Adrenal gland (tissue), 5 donors: ENCODE results near the gene KIR2DL4.
"Not testable (repeated sequence)": the region's sequence is repeated elsewhere in the genome, so short reads cannot be mapped to it uniquely, and the experiment has no call there.

Experiments used
- CTCF ChIP-seq, 6 experiments: fragments of 450-650 bp in 4 of 6; fragments of 200-600 bp in 2 of 6; sonication (generic) in 1 of 6; IDR thresholded peaks; 1 replicate in 5 of 6; 2 replicates in 1 of 6; pipeline versions ENCODE4 v1.5.1 to v1.8.0; 2016 to 2021; ENCODE audit warnings: antibody characterized with exemption in 6 of 6, mild to moderate bottlenecking in 2 of 6, moderate library complexity in 1 of 6
- POLR2A ChIP-seq, 2 donors: fragments of 450-650 bp; IDR thresholded peaks; one replicate each; pipeline ENCODE4 v1.6.1; 2017; ENCODE audit warnings: antibody characterized with exemption in 2 of 2, mild to moderate bottlenecking in 2 of 2, moderate library complexity in 1 of 2
- donor health status: DM: no; HTN: no; CAD: no.

- TF ChIP-seq POLR2A, CTCF (IDR thresholded peaks at IDR 0.05): not testable (repeated sequence)
Measured at GRCh38 chr19:54858476-54858875, 55.1 kb downstream of the KIR2DL4 start.
